CD4-positive, CD25-positive, alpha-beta regulatory T cell (primary cell): Measurements from ENCODE around the gene ENPP4. TPM values are rescaled to one million over a fixed set of nuclear protein-coding genes. Genes with fewer than 3 reads are reported as not detected.
"Not testable (repeated sequence)": the region's sequence is repeated elsewhere in the genome, so short reads cannot be mapped to it uniquely, and the experiment has no call there.

ENCODE experiments used
- ATAC-seq, 2 donors: fragments of 150-1000 bp; cut with Tn5 transposase; one replicate each; pipeline ENCODE4 v1.10.0; 2021; ENCODE audit warnings: low read depth in 2 of 2, moderate number of reproducible peaks in 2 of 2, moderate library complexity in 1 of 2
- DNase-seq, 3 donors: peaks; one replicate each; pipeline versions ENCODE4 v3.0.0 to v3.0.0-alpha.2; 2012 to 2022; ENCODE audit warnings: mixed read lengths in 1 of 3
- H3K27ac ChIP-seq: one replicate; pipeline ENCODE4 v1.7.0; 2013; ENCODE audit warnings: mild to moderate bottlenecking, low read length; ENCODE audit not compliant: insufficient read depth, poor library complexity, severe bottlenecking
- H3K27me3 ChIP-seq: one replicate; pipeline ENCODE4 v1.7.0; 2013; ENCODE audit warnings: low read length; ENCODE audit not compliant: control insufficient read depth, insufficient read depth
- H3K36me3 ChIP-seq: one replicate; pipeline ENCODE4 v1.7.0; 2013; ENCODE audit warnings: mild to moderate bottlenecking, low read length, moderate library complexity; ENCODE audit not compliant: control insufficient read depth, insufficient read depth
- H3K4me1 ChIP-seq: 2 replicates; pipeline ENCODE4 v1.7.0; 2013; ENCODE audit warnings: mild to moderate bottlenecking, low read length; ENCODE audit not compliant: insufficient read depth, control insufficient read depth, poor library complexity, severe bottlenecking
- H3K4me3 ChIP-seq: one replicate; pipeline ENCODE4 v1.7.0; 2013; ENCODE audit warnings: low read depth, mild to moderate bottlenecking, low read length, moderate library complexity
- H3K9me3 ChIP-seq, 2 experiments: 1 replicate in 1 of 2; 2 replicates in 1 of 2; pipeline ENCODE4 v1.7.0; 2013; ENCODE audit warnings: low read length in 2 of 2, mild to moderate bottlenecking in 1 of 2, moderate library complexity in 1 of 2; ENCODE audit not compliant: control insufficient read depth in 2 of 2
- H3K27ac Mint-ChIP-seq, 3 donors: one replicate each; pipeline ENCODE4 v1.8.0; 2020 to 2022; ENCODE audit warnings: mild to moderate bottlenecking in 3 of 3, mixed read lengths in 3 of 3, moderate library complexity in 2 of 3
- H3K27me3 Mint-ChIP-seq: one replicate; pipeline ENCODE4 v1.8.0; 2022; ENCODE audit warnings: mild to moderate bottlenecking, mixed read lengths
- H3K36me3 Mint-ChIP-seq: one replicate; pipeline ENCODE4 v1.8.0; 2020; ENCODE audit warnings: mixed read lengths
- H3K4me1 Mint-ChIP-seq, 4 donors: one replicate each; pipeline ENCODE4 v1.8.0; 2020 to 2022; ENCODE audit warnings: mixed read lengths in 4 of 4, mild to moderate bottlenecking in 1 of 4
- H3K4me3 Mint-ChIP-seq, 4 donors: one replicate each; pipeline ENCODE4 v1.8.0; 2020 to 2022; ENCODE audit warnings: mild to moderate bottlenecking in 4 of 4, mixed read lengths in 4 of 4, moderate library complexity in 3 of 4
- H3K9me3 Mint-ChIP-seq, 7 donors: one replicate each; pipeline ENCODE4 v1.8.0; 2020 to 2022; ENCODE audit warnings: mixed read lengths in 7 of 7, mild to moderate bottlenecking in 3 of 7, moderate library complexity in 2 of 7
- polyA plus RNA-seq, 4 donors: library from polyadenylated mRNA; unstranded; fragments of 300-500 nt; fragmentation: Illumina TruSeq; gene quantifications; one replicate each; pipeline ENCODE4 v1.2.3, GENCODE V29; 2021
- total RNA-seq: library from RNA; stranded (reverse); gene quantifications from one replicate; pipeline ENCODE4 v1.2.3, GENCODE V29; 2022

The ENPP4 gene, protein sequence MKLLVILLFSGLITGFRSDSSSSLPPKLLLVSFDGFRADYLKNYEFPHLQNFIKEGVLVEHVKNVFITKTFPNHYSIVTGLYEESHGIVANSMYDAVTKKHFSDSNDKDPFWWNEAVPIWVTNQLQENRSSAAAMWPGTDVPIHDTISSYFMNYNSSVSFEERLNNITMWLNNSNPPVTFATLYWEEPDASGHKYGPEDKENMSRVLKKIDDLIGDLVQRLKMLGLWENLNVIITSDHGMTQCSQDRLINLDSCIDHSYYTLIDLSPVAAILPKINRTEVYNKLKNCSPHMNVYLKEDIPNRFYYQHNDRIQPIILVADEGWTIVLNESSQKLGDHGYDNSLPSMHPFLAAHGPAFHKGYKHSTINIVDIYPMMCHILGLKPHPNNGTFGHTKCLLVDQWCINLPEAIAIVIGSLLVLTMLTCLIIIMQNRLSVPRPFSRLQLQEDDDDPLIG
- total RNA-seq (4.5 TPM), polyA plus RNA-seq (1 to 10 TPM; 2.1 to 3.6 (median 3.0) TPM)

DNA sequence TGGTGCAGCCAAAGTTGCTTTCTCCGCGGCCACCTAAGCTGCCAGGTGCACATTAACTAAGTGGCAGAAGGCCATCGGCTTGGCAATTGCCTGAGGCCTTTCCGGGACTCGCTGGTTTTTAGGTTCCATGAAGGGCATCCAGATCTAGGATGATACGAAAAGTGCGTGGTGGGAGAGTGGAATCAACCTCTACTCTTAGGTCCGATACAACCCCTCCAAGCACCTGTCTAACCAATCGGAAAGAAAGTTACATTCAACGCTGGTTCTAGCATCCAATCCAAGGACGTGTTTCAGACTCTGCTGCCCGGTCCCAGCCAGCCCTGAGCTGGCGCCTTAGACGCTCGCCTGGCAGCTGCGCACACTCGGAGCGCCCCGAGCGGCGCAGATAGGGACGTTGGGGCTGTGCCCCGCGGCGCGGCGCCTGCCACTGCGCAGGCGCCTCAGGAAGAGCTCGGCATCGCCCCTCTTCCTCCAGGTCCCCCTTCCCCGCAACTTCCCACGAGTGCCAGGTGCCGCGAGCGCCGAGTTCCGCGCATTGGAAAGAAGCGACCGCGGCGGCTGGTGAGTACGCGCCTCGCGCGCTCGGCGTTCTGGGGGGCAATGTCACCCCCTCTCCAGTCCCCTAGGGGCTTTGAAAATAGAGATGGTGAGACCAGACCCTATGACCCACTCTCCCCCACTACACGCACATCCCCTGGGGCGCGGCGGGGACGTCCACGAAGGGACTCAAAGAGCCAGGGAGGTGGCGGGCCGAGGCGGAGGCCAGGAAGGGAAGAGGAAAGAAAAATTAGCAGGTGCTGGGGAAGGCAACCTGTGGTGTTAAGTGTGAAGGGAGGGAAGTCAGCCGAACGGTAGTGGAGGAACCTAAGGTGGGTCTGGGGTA is at the start of gene ENPP4:
Gene ENPP4 (plus strand): TSS at position 361 of the 883 bp plus-strand sequence. CDS start 9,595 bp downstream, outside the sequence.
- H3K4me3 Mint-ChIP-seq: peak within 1 kb of the TSS; percentile 90 to 98 (median 94)

DNA sequence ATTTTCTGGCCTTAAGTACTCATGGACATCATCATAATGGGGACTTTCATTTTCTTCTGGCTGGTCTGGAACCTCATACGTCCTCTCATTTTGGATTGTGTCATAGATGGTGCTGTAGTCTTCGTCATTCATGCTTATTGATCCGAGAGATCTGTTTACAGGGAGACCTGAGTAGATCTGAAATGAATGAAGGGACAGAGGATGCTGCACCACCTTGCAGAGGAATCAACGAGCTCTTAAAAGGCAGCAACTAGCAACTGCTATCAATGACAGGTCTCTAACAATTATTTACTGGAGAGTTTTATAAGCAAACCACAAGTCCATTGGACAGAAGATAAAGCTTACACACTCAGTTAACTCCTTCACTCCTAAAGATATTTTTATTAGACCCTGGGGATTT is 49.7 kb upstream of the ENPP4 start:
- DNase-seq (no peak), ATAC-seq (no peak)
- Histone ChIP-seq H3K27me3 (peaks cover 3% of the 10 kb centered on the region), H3K4me3 (no peak overlapping the region), H3K27ac (no peak overlapping the region), H3K36me3 (no peaks in the 10 kb centered on the region), H3K4me1 (no peaks in the 10 kb centered on the region), H3K9me3 (no peaks in the 10 kb centered on the region)
- Mint-ChIP-seq H3K4me3 (no peak overlapping the region), H3K27ac (no peak overlapping the region), H3K4me1 (no peaks in the 10 kb centered on the region), H3K27me3 (peaks cover 12% of the 10 kb centered on the region), H3K36me3 (no peaks in the 10 kb centered on the region), H3K9me3 (peaks cover 0 to 1% (median 0%) of the 10 kb centered on the region in 7 donors)

More for the DNA sequence above, at the start of gene ENPP4:
- Histone ChIP-seq H3K4me1 (peaks cover 13% of the 10 kb centered on the region), H3K27ac (peak within 1 kb of the TSS; percentile 59), H3K36me3 (no peaks in the 10 kb centered on the region), H3K4me3 (peak within 1 kb of the TSS; percentile 89), H3K27me3 (peaks cover 2% of the 10 kb centered on the region), H3K9me3 (no peaks in the 10 kb centered on the region)
- Mint-ChIP-seq H3K36me3 (no peaks in the 10 kb centered on the region), H3K9me3 (peaks cover 0 to 1% (median 0%) of the 10 kb centered on the region in 7 donors), H3K27ac (peak within 1 kb of the TSS; percentile 86 to 94 (median 92)), H3K27me3 (no peaks in the 10 kb centered on the region), H3K4me1 (peaks cover 4 to 32% (median 30%) of the 10 kb centered on the region in 4 donors)
- ATAC-seq (peak; percentile 100), DNase-seq (peak; percentile 80 to 95 (median 91))

DNA sequence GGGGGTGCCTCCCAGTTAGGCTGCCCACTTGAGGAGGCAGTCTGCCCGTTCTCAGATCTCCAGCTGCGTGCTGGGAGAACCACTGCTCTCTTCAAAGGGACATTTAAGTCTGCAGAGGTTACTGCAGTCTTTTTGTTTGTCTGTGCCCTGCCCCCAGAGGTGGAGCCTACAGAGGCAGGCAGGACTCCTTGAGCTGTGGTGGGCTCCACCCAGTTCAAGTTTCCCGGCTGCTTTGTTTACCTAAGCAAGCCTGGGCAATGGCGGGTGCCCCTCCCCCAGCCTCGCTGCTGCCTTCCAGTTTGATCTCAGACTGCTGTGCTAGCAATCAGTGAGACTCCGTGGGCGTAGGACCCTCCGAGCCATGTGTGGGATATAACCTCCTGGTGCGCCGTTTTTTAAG is 44.1 kb upstream of the ENPP4 start:
- H3K9me3 Mint-ChIP-seq, H3K4me1 Mint-ChIP-seq, H3K4me3 Mint-ChIP-seq, H3K4me3 ChIP-seq, H3K36me3 ChIP-seq, H3K36me3 Mint-ChIP-seq, H3K9me3 ChIP-seq, H3K27ac Mint-ChIP-seq, H3K4me1 ChIP-seq, H3K27ac ChIP-seq, ATAC-seq, DNase-seq: not testable (repeated sequence)
- peaks cover 27% of the 10 kb centered on the region for H3K27me3 Mint-ChIP-seq
- H3K27me3 ChIP-seq: peaks cover 14% of the 10 kb centered on the region

DNA sequence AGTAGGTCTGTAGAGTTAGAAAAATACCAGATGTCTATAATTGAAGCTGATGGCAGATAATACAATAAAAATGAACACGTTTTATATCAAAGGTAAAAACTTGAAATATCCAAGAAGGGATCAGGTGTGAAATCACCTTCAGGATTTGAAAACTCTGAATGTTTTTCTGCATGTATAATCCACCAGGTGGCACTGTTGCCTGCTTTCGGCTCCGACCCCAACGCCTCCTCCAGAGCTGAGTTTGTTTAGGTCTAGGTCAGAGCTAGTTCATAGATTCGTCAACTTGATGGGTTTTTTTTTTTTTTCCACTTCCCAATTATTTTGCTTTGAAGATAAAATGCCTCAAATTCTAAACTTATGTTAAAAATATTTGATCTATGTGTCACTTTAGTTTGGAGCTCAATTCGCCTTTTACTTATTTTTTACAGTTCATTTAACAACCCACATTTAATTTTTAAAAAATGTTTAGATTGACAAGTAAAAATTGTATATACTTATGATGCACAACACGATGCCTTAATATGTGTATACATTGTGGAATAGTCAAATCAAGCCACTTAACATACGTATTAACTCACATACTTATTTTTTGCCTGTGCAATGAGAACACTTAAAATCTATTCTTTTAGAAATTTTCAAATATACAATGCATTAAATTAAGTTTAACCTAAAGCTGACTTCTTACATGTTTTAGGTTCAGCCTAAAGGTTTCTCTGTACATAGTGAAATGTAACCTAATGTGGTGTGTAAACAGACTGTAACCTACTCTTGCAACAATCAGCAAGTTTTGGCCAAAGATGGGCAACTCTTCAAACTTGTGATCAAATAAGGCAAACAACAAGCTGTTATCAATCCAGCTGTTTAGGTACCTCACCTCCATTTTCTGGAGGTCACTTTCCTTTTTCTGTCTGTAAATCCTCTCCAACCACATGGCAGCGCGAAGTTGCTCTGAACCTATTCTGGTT is 39.4 kb upstream of the ENPP4 start:
- no peak overlapping the region for H3K4me3 Mint-ChIP-seq
- Histone ChIP-seq H3K9me3 (peaks cover 4 to 14% of the 10 kb centered on the region in 2 experiments), H3K36me3 (no peaks in the 10 kb centered on the region), H3K27me3 (peaks cover 21% of the 10 kb centered on the region), H3K27ac (no peak overlapping the region), H3K4me3 (no peak overlapping the region), H3K4me1 (no peaks in the 10 kb centered on the region)
- ATAC-seq: no peak
- H3K27ac Mint-ChIP-seq: no peak overlapping the region
- peaks cover 0 to 5% (median 3%) of the 10 kb centered on the region in 7 donors for H3K9me3 Mint-ChIP-seq
- H3K4me1 Mint-ChIP-seq: no peaks in the 10 kb centered on the region
- peak; percentile 7 to 51 (median 45) for DNase-seq
- peaks cover 25% of the 10 kb centered on the region for H3K27me3 Mint-ChIP-seq
- H3K36me3 Mint-ChIP-seq: no peaks in the 10 kb centered on the region

DNA sequence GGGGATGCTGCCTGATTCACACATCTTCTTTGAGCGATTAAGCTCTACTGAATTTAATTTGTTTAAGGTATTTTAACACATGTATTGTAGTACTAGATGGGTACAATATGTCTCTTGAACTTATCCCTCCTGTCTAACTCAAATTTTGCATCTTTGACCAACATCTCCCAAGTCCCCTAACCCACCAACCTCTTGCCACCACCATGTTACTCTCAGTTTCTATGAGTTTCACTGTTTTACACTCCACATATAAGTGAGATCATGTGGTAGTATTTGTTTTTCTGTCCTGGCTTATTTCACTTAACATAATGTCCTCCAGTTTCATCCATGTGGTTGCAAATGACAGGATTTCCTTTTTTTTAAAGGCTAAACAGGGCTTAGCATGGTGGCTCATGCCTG is 38.7 kb upstream of the ENPP4 start:
- peaks cover 5% of the 10 kb centered on the region for H3K36me3 Mint-ChIP-seq
- H3K27ac Mint-ChIP-seq: peak overlapping the region in 1 of 3 donors; percentile 15
- DNase-seq: no peak
- H3K9me3 Mint-ChIP-seq: peaks cover 0 to 10% (median 8%) of the 10 kb centered on the region in 7 donors
- no peak overlapping the region for H3K4me3 Mint-ChIP-seq
- no peaks in the 10 kb centered on the region for H3K36me3 ChIP-seq
- H3K4me1 ChIP-seq: no peaks in the 10 kb centered on the region
- H3K4me1 Mint-ChIP-seq: no peaks in the 10 kb centered on the region
- no peak for ATAC-seq
- peaks cover 25% of the 10 kb centered on the region for H3K27me3 Mint-ChIP-seq
- H3K9me3 ChIP-seq: peaks cover 6 to 16% of the 10 kb centered on the region in 2 experiments
- H3K27ac ChIP-seq: no peak overlapping the region
- no peak overlapping the region for H3K4me3 ChIP-seq
- peaks cover 21% of the 10 kb centered on the region for H3K27me3 ChIP-seq

DNA sequence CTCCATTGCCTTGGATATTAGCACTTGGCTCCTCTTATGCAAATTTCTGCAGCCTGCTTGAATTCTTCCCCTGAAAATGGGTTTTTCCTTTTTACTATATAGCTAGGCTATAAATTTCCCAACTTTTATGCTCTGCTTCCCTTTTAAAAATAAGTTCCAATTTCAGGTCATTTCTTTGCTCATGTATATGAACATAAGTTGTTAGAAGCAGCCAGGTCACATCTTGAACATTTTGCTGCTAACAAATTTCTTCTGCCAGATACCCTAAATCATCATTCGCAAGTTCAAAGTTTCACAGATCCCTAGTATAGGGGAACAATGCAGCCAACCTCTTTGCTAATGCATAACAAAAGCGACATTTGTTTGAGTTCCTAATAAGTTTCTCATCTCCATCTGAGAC is 34.5 kb upstream of the ENPP4 start:
- DNase-seq: no peak
- H3K4me3 ChIP-seq: no peak overlapping the region
- Mint-ChIP-seq H3K9me3 (peaks cover 0 to 11% (median 8%) of the 10 kb centered on the region in 7 donors), H3K27ac (no peak overlapping the region), H3K27me3 (peaks cover 10% of the 10 kb centered on the region), H3K36me3 (peaks cover 5% of the 10 kb centered on the region), H3K4me3 (peak overlapping the region in 1 of 4 donors; percentile 1), H3K4me1 (no peaks in the 10 kb centered on the region)
- no peak overlapping the region for H3K27ac ChIP-seq
- no peaks in the 10 kb centered on the region for H3K4me1 ChIP-seq
- H3K27me3 ChIP-seq: peaks cover 13% of the 10 kb centered on the region
- ATAC-seq: no peak
- H3K9me3 ChIP-seq: peaks cover 6 to 16% of the 10 kb centered on the region in 2 experiments
- H3K36me3 ChIP-seq: no peaks in the 10 kb centered on the region

DNA sequence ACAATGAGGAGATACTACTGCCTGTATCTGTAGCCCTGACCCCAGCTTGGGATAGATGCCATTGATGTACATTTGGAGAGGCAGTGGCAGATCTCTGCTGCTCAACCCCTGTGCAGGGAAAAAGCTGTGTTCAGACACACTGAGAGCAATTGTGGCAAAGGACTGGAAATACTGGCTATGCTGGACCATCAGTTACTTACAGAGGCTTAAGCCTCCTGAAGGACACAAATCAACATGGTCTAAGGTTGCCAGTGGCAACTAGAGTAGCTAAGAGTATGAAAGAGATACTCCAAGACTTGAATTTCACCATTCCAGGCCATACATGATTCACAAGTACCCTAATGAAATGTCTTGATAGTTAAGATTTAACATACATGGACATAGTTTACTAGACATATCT is 32.4 kb upstream of the ENPP4 start:
- Histone ChIP-seq H3K36me3 (no peaks in the 10 kb centered on the region), H3K9me3 (peaks cover 6 to 16% of the 10 kb centered on the region in 2 experiments), H3K27ac (no peak overlapping the region), H3K4me1 (no peaks in the 10 kb centered on the region), H3K27me3 (peaks cover 2% of the 10 kb centered on the region), H3K4me3 (no peak overlapping the region)
- ATAC-seq: no peak
- H3K27me3 Mint-ChIP-seq: peaks cover 7% of the 10 kb centered on the region
- H3K4me1 Mint-ChIP-seq: no peaks in the 10 kb centered on the region
- H3K9me3 Mint-ChIP-seq: peaks cover 0 to 11% (median 8%) of the 10 kb centered on the region in 7 donors
- H3K36me3 Mint-ChIP-seq: peaks cover 5% of the 10 kb centered on the region
- H3K4me3 Mint-ChIP-seq: no peak overlapping the region
- no peak for DNase-seq
- H3K27ac Mint-ChIP-seq: no peak overlapping the region
